RWPE2 (cell line): Measurements from ENCODE around the gene RALGPS2.

Experiments used
- ATAC-seq: fragments of 200-7000 bp; cut with Tn5 transposase; 3 replicates; pipeline ENCODE4 v1.9.1; 2021; ENCODE audit warnings: low read depth
- DNase-seq: peaks from one replicate; pipeline ENCODE4 v3.0.0-alpha.2; 2020; ENCODE audit warnings: low spot score
- H3K27ac ChIP-seq: fragments of 450-650 bp; 2 replicates; pipeline ENCODE4 v1.5.1; 2017; ENCODE audit warnings: mild to moderate bottlenecking; ENCODE audit not compliant: poor library complexity, severe bottlenecking
- H3K27me3 ChIP-seq: fragments of 250-450 bp; sonication (Bioruptor Pico); 2 replicates; pipeline ENCODE4 v1.5.1; 2021; ENCODE audit warnings: mild to moderate bottlenecking, moderate library complexity; ENCODE audit not compliant: insufficient read depth, poor library complexity, severe bottlenecking
- H3K36me3 ChIP-seq: fragments of 250-450 bp; sonication (Bioruptor Pico); 2 replicates; pipeline ENCODE4 v1.5.1; 2020; ENCODE audit warnings: low read depth, mild to moderate bottlenecking, moderate library complexity
- H3K4me1 ChIP-seq: fragments of 250-450 bp; sonication (Bioruptor Pico); 2 replicates; pipeline ENCODE4 v1.5.1; 2021; ENCODE audit warnings: mild to moderate bottlenecking, moderate library complexity; ENCODE audit not compliant: insufficient read depth, poor library complexity, severe bottlenecking
- H3K4me3 ChIP-seq: fragments of 250-450 bp; sonication (Bioruptor Pico); 2 replicates; pipeline ENCODE4 v1.5.1; 2021; ENCODE audit warnings: mild to moderate bottlenecking, moderate library complexity; ENCODE audit not compliant: severe bottlenecking
- H3K9me3 ChIP-seq: fragments of 250-450 bp; sonication (Bioruptor Pico); 2 replicates; pipeline ENCODE4 v1.5.1; 2021; ENCODE audit warnings: mild to moderate bottlenecking, moderate library complexity; ENCODE audit not compliant: severe bottlenecking
- CTCF ChIP-seq: fragments of 450-650 bp; IDR thresholded peaks from one replicate; pipeline ENCODE4 v1.5.1; 2017; ENCODE audit warnings: mild to moderate bottlenecking, moderate library complexity; ENCODE audit not compliant: poor library complexity, severe bottlenecking

Gene RALGPS2

GRCh38 chr1:178885869-178886268, 160.8 kb downstream of the RALGPS2 start:
- H3K9me3 ChIP-seq = no peaks in the 10 kb centered on the region
- H3K4me1 ChIP-seq = no peaks in the 10 kb centered on the region
- H3K27ac ChIP-seq = no peak overlapping the region
- DNase-seq (no peak), ATAC-seq (no peak)
- TF ChIP-seq CTCF = no peak
- no peaks in the 10 kb centered on the region for H3K27me3 ChIP-seq
- no peak overlapping the region for H3K4me3 ChIP-seq
- H3K36me3 ChIP-seq = peaks cover 9% of the 10 kb centered on the region

GRCh38 chr1:178886551-178886950, 161.5 kb downstream of the RALGPS2 start:
- TF ChIP-seq CTCF = no peak
- Histone ChIP-seq H3K27ac (no peak overlapping the region), H3K36me3 (peaks cover 10% of the 10 kb centered on the region), H3K4me1 (no peaks in the 10 kb centered on the region), H3K27me3 (no peaks in the 10 kb centered on the region), H3K4me3 (no peak overlapping the region), H3K9me3 (no peaks in the 10 kb centered on the region)
- ATAC-seq (no peak), DNase-seq (no peak)

- no peak for TF ChIP-seq CTCF
- no peak overlapping the region for H3K27ac ChIP-seq
- H3K4me3 ChIP-seq = no peak overlapping the region
- peaks cover 1% of the 10 kb centered on the region; the same call in 1 of the 2 replicates for H3K36me3 ChIP-seq
- no peaks in the 10 kb centered on the region for H3K4me1 ChIP-seq
- ATAC-seq = no peak
- H3K9me3 ChIP-seq = no peaks in the 10 kb centered on the region
- DNase-seq = no peak
- H3K27me3 ChIP-seq = no peaks in the 10 kb centered on the region
These were observed 170.9 kb downstream of the RALGPS2 start for GRCh38 chr1:178895928-178896327.

GRCh38 chr1:178898401-178898800, 173.4 kb downstream of the RALGPS2 start:
- TF ChIP-seq CTCF = no peak
- H3K27me3 ChIP-seq = no peaks in the 10 kb centered on the region
- ATAC-seq (no peak), DNase-seq (no peak)
- no peaks in the 10 kb centered on the region for H3K9me3 ChIP-seq
- H3K4me3 ChIP-seq = no peak overlapping the region
- H3K27ac ChIP-seq = no peak overlapping the region
- H3K4me1 ChIP-seq = no peaks in the 10 kb centered on the region
- no peaks in the 10 kb centered on the region; the same call in 1 of the 2 replicates for H3K36me3 ChIP-seq

GRCh38 chr1:178899402-178899801, 174.4 kb downstream of the RALGPS2 start:
- DNase-seq (no peak), ATAC-seq (no peak)
- Histone ChIP-seq H3K4me3 (no peak overlapping the region), H3K4me1 (no peaks in the 10 kb centered on the region), H3K27me3 (no peaks in the 10 kb centered on the region), H3K9me3 (no peaks in the 10 kb centered on the region), H3K27ac (no peak overlapping the region), H3K36me3 (no peaks in the 10 kb centered on the region)
- no peak for TF ChIP-seq CTCF
